ENCODE results near the gene MAP7. TPM values are rescaled to one million over a fixed set of nuclear protein-coding genes. Genes with fewer than 3 reads are reported as not detected.

MAP7 gene
- total and polyA plus RNA-seq, 2 donors (not counting 3 experiments of a cell fraction or from before 2014, with no cell fraction given), result 0.07 to 0.42 TPM

GRCh38 chr6:136463743-136464142, 86.5 kb downstream of the MAP7 start:
- FAIRE-seq (no peak), DNase-seq (ENCODE audit: low read depth, low spot score) (no peak)
- intact Hi-C loops (cut with micrococcal nuclease) (no loop called here), dilution Hi-C loops (cut with MboI; ENCODE audit: extremely low pct_ligation_motif_present, low sequenced_read_pairs) (no loop called here)
- ChIA-PET CTCF (no interaction called here), POLR2A (no interaction called here)
- no TSS peak for BruUV-seq (replicated peaks)
- H3K79me2 ChIP-seq (ENCODE audit: control insufficient read depth, insufficient read depth, low read length), result no peaks in the 10 kb centered on the region
- no peak overlapping the region for H2AFZ ChIP-seq (ENCODE audit: low read depth, low read length)
- no peaks in the 10 kb centered on the region for H3K9me1 ChIP-seq (replicated peaks; ENCODE audit: control insufficient read depth, extremely low read depth, insufficient read depth, low read length)
- no peak overlapping the region for H3K4me3 ChIP-seq (replicated peaks in 1 of 3; ENCODE audit: insufficient read depth in 1 of 3, low read depth in 1 of 3, low read length in 3 of 3)
- H4K20me1 ChIP-seq (replicated peaks; ENCODE audit: control insufficient read depth, extremely low read depth, insufficient read depth, low read length), result no peaks in the 10 kb centered on the region
- no peaks in the 10 kb centered on the region for H3K4me1 ChIP-seq (ENCODE audit: control insufficient read depth, extremely low read depth, insufficient read depth, low read length)
- no peaks in the 10 kb centered on the region for H3K36me3 ChIP-seq (ENCODE audit: control insufficient read depth in 2 of 2, extremely low read depth in 1 of 2, insufficient read depth in 2 of 2, low read length in 2 of 2)
- no peak overlapping the region for H3K4me2 ChIP-seq (ENCODE audit: insufficient read depth, low read length)
- TF ChIP-seq GATA2 (IDR thresholded peaks at IDR 0.05; ENCODE audit: insufficient read depth, insufficient read length, low read depth, low read length) (no peak), MAX (IDR thresholded peaks at IDR 0.05; ENCODE audit: insufficient read depth, insufficient read length) (no peak), POLR2AphosphoS5 (IDR thresholded peaks at IDR 0.05; ENCODE audit: insufficient read depth, low read depth, low read length) (no peak), EZH2 (IDR thresholded peaks at IDR 0.05; ENCODE audit: borderline replicate concordance, low read depth, low read length, severe bottlenecking) (no peak), FOS (IDR thresholded peaks at IDR 0.05; ENCODE audit: borderline replicate concordance, insufficient read depth, low read length) (no peak)
- peaks cover 0 to 8% of the 10 kb centered on the region in 2 experiments for H3K27me3 ChIP-seq (ENCODE audit: control insufficient read depth in 2 of 2, insufficient read depth in 2 of 2, low read length in 2 of 2)
- no peaks in the 10 kb centered on the region for H3K9me3 ChIP-seq (replicated peaks; ENCODE audit: control insufficient read depth, insufficient read depth, low read length)
- no peak overlapping the region for H3K27ac ChIP-seq (ENCODE audit: insufficient read depth, low read depth, low read length)
- no peak overlapping the region for H3K9ac ChIP-seq (replicated peaks; ENCODE audit: extremely low read depth, insufficient read depth, low read length)

- BruUV-seq (replicated peaks), result no TSS peak
- no peak overlapping the region for H3K27ac ChIP-seq (ENCODE audit: insufficient read depth, low read depth, low read length)
- intact Hi-C loops (cut with micrococcal nuclease) (no loop called here), dilution Hi-C loops (cut with MboI; ENCODE audit: extremely low pct_ligation_motif_present, low sequenced_read_pairs) (no loop called here)
- ChIA-PET POLR2A (no interaction called here), CTCF (interaction anchor here (0.6 kb wide), 1 partner anchor 46 kb away, joined by 3 read pairs; no protein-coding TSS in a partner anchor)
- no peak overlapping the region for H3K4me3 ChIP-seq (replicated peaks in 1 of 3; ENCODE audit: insufficient read depth in 1 of 3, low read depth in 1 of 3, low read length in 3 of 3)
- FAIRE-seq (no peak), DNase-seq (ENCODE audit: low read depth, low spot score) (no peak)
- H4K20me1 ChIP-seq (replicated peaks; ENCODE audit: control insufficient read depth, extremely low read depth, insufficient read depth, low read length), result no peaks in the 10 kb centered on the region
- no peak for TF ChIP-seq MAX (IDR thresholded peaks at IDR 0.05; ENCODE audit: insufficient read depth, insufficient read length)
- no peak for TF ChIP-seq POLR2AphosphoS5 (IDR thresholded peaks at IDR 0.05; ENCODE audit: insufficient read depth, low read depth, low read length)
- TF ChIP-seq POLR2A (IDR thresholded peaks at IDR 0.05; ENCODE audit: low read depth, low read length), result no peak
- TF ChIP-seq CTCF (IDR thresholded peaks at IDR 0.05; ENCODE audit: extremely low read depth in 1 of 2, insufficient read depth in 1 of 2, low read depth in 1 of 2, low read length in 2 of 2), result no peak
- no peak for TF ChIP-seq EZH2 (IDR thresholded peaks at IDR 0.05; ENCODE audit: borderline replicate concordance, low read depth, low read length, severe bottlenecking)
- TF ChIP-seq JUN (IDR thresholded peaks at IDR 0.05; ENCODE audit: borderline replicate concordance, insufficient read depth, insufficient read length, low read depth), result no peak
- no peak for TF ChIP-seq FOS (IDR thresholded peaks at IDR 0.05; ENCODE audit: borderline replicate concordance, insufficient read depth, low read length)
- no peak for TF ChIP-seq GATA2 (IDR thresholded peaks at IDR 0.05; ENCODE audit: insufficient read depth, insufficient read length, low read depth, low read length)
- no peak for TF ChIP-seq MYC (IDR thresholded peaks at IDR 0.05; ENCODE audit: low read depth, low read length)
- H3K79me2 ChIP-seq (ENCODE audit: control insufficient read depth, insufficient read depth, low read length), result no peaks in the 10 kb centered on the region
- H3K27me3 ChIP-seq (ENCODE audit: control insufficient read depth in 2 of 2, insufficient read depth in 2 of 2, low read length in 2 of 2), result peaks cover 1 to 10% of the 10 kb centered on the region in 2 experiments
- H3K9me3 ChIP-seq (replicated peaks; ENCODE audit: control insufficient read depth, insufficient read depth, low read length), result no peaks in the 10 kb centered on the region
- no peaks in the 10 kb centered on the region for H3K9me1 ChIP-seq (replicated peaks; ENCODE audit: control insufficient read depth, extremely low read depth, insufficient read depth, low read length)
- H3K36me3 ChIP-seq (ENCODE audit: control insufficient read depth in 2 of 2, extremely low read depth in 1 of 2, insufficient read depth in 2 of 2, low read length in 2 of 2), result no peaks in the 10 kb centered on the region
- no peak overlapping the region for H3K4me2 ChIP-seq (ENCODE audit: insufficient read depth, low read length)
- no peaks in the 10 kb centered on the region for H3K4me1 ChIP-seq (ENCODE audit: control insufficient read depth, extremely low read depth, insufficient read depth, low read length)
- no peak overlapping the region for H3K9ac ChIP-seq (replicated peaks; ENCODE audit: extremely low read depth, insufficient read depth, low read length)
- H2AFZ ChIP-seq (ENCODE audit: low read depth, low read length), result no peak overlapping the region
Measured at GRCh38 chr6:136446579-136447187, 103.5 kb downstream of the MAP7 start.
